ENCODE measurements around the gene ZFAND4.
A peak's percentile ranks its signal among the peaks of the same experiment; 100 is the strongest.
"Not testable (repeated sequence)": the region's sequence is repeated elsewhere in the genome, so short reads cannot be mapped to it uniquely, and the experiment has no call there.

The ZFAND4 gene

GRCh38 chr10:45580371-45581215 lies 92.0 kb downstream of the ZFAND4 start:
- Mint-ChIP-seq H3K9me3 (no peaks in the 10 kb centered on the region), H3K4me1 (ENCODE audit: low read depth in 2 of 2) (peaks cover 32% of the 10 kb centered on the region in 2 donors), H3K27ac (peak overlapping the region; percentile 95 to 99), H3K27me3 (no peaks in the 10 kb centered on the region), H3K36me3 (ENCODE audit: insufficient read depth) (peaks cover 9% of the 10 kb centered on the region), H3K4me3 (peak overlapping the region in 1 of 2 donors; percentile 85)
- peak; percentile 86 for ATAC-seq (replicated peaks)
- peak; percentile 10 to 21 (median 20) for DNase-seq

- Mint-ChIP-seq H3K36me3 (ENCODE audit: insufficient read depth) (peaks cover 9% of the 10 kb centered on the region), H3K4me1 (ENCODE audit: low read depth in 2 of 2) (peaks cover 28 to 29% of the 10 kb centered on the region in 2 donors), H3K27me3 (no peaks in the 10 kb centered on the region), H3K9me3 (no peaks in the 10 kb centered on the region), H3K4me3 (peak overlapping the region in 1 of 2 donors; percentile 85), H3K27ac (peak overlapping the region in 1 of 2 donors; percentile 12)
- ATAC-seq (replicated peaks) (no peak), DNase-seq (no peak)
Measured at GRCh38 chr10:45578384-45578971, 94.1 kb downstream of the ZFAND4 start.

GRCh38 chr10:45575966-45576597 lies 96.5 kb downstream of the ZFAND4 start:
- H3K27me3 Mint-ChIP-seq, result no peaks in the 10 kb centered on the region
- H3K9me3 Mint-ChIP-seq, result no peaks in the 10 kb centered on the region
- no peak for ATAC-seq (replicated peaks)
- no peak for DNase-seq
- peaks cover 9% of the 10 kb centered on the region for H3K36me3 Mint-ChIP-seq (ENCODE audit: insufficient read depth)
- no peak overlapping the region for H3K4me3 Mint-ChIP-seq
- no peak overlapping the region for H3K27ac Mint-ChIP-seq
- peaks cover 31 to 34% of the 10 kb centered on the region in 2 donors for H3K4me1 Mint-ChIP-seq (ENCODE audit: low read depth in 2 of 2)

DNA sequence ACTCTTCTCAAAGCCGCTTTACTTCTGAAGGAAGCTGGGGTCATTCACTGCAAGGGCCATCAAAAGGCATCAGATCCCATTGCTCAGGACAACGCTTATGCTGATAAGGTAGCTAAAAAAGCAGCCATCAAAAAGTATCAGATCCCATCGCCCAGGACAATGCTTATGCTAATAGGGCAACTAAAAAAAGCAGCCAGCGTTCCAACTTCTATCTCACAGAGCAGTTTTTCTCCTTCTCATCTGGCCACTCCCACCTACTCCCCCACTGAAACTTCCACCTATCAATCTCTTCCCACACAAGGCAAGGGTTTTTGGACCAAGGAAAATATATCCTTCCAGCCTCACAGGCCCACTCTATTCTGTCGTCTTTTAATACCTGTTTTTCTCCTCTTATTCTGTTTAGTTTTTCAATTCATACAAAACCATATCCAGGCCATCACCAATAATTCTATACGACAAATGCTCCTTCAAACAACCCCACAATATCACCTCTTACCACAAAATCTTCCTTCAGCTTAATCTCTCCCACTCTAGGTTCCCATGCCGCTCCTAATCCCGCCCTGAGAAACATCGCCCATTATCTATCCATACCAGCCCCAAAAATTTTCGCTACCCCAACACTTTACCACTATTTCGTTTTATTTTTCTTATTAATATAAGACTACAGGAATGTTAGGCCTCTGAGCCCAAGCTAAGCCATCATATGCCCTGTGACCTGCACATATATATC lies 97.4 kb downstream of the ZFAND4 start:
- not testable (repeated sequence) for H3K27me3 Mint-ChIP-seq; DNase-seq; H3K9me3 Mint-ChIP-seq; ATAC-seq (replicated peaks); H3K36me3 Mint-ChIP-seq (ENCODE audit: insufficient read depth); H3K4me3 Mint-ChIP-seq; H3K27ac Mint-ChIP-seq
- peaks cover 24 to 26% of the 10 kb centered on the region in 2 donors for H3K4me1 Mint-ChIP-seq (ENCODE audit: low read depth in 2 of 2)

DNA sequence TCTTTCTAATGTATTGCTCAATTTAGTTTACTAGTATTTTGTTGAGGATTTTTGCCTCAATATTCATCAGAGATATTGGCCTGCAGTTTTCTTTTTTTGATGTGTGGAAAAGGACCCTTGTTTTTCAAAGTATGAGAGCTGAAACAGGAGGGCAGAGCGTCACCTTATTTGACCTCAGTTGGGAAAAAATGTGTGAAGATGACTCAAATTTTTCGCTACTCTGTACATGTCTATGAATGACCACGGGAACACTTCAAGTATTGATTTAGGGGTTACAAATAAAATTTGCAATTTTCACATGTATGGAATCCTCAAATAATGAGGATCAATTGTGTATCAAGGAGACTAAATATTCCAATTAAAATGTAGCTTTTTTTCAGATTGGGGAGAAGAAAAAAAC lies 103.1 kb downstream of the ZFAND4 start:
- H3K27me3 Mint-ChIP-seq, result no peaks in the 10 kb centered on the region
- H3K27ac Mint-ChIP-seq, result no peak overlapping the region
- no peak overlapping the region for H3K4me3 Mint-ChIP-seq
- DNase-seq (no peak), ATAC-seq (replicated peaks) (no peak)
- H3K4me1 Mint-ChIP-seq (ENCODE audit: low read depth in 2 of 2), result peaks cover 26 to 43% of the 10 kb centered on the region in 2 donors
- no peaks in the 10 kb centered on the region for H3K9me3 Mint-ChIP-seq
- H3K36me3 Mint-ChIP-seq (ENCODE audit: insufficient read depth), result no peaks in the 10 kb centered on the region

GRCh38 chr10:45566415-45566814 lies 106.2 kb downstream of the ZFAND4 start:
- DNase-seq (no peak), ATAC-seq (replicated peaks) (no peak)
- Mint-ChIP-seq H3K36me3 (ENCODE audit: insufficient read depth) (no peaks in the 10 kb centered on the region), H3K9me3 (no peaks in the 10 kb centered on the region), H3K27me3 (no peaks in the 10 kb centered on the region), H3K4me1 (ENCODE audit: low read depth in 2 of 2) (peaks cover 22 to 37% of the 10 kb centered on the region in 2 donors), H3K4me3 (no peak overlapping the region), H3K27ac (no peak overlapping the region)
